ENCODE results near the gene FOXN3. TPM values are rescaled to one million over a fixed set of nuclear protein-coding genes. Genes with fewer than 3 reads are reported as not detected.
A peak's percentile ranks its signal among the peaks of the same experiment; 100 is the strongest.

The FOXN3 gene
- total RNA-seq, 1 donor from 2014 or later: 131 TPM

- intact Hi-C loops (cut with micrococcal nuclease): no loop called here
- no peak overlapping the region for H3K4me3 Mint-ChIP-seq (ENCODE audit: low read depth)
- H3K36me3 Mint-ChIP-seq (ENCODE audit: low read depth): peaks cover 50% of the 10 kb centered on the region
- peaks cover 33% of the 10 kb centered on the region for H3K4me1 Mint-ChIP-seq (ENCODE audit: low read depth)
- no peaks in the 10 kb centered on the region for H3K27me3 Mint-ChIP-seq (ENCODE audit: low read depth)
- no peak for DNase-seq (ENCODE audit: low spot score)
- no peak overlapping the region for H3K27ac Mint-ChIP-seq
- peaks cover 10% of the 10 kb centered on the region for H3K9me3 Mint-ChIP-seq
Observed at GRCh38 chr14:89320381-89321000, 96.5 kb downstream of the FOXN3 start.

- Mint-ChIP-seq H3K4me1 (ENCODE audit: low read depth) (peaks cover 35% of the 10 kb centered on the region), H3K9me3 (peaks cover 10% of the 10 kb centered on the region), H3K36me3 (ENCODE audit: low read depth) (peaks cover 56% of the 10 kb centered on the region), H3K4me3 (ENCODE audit: low read depth) (no peak overlapping the region), H3K27ac (no peak overlapping the region), H3K27me3 (ENCODE audit: low read depth) (no peaks in the 10 kb centered on the region)
- DNase-seq (ENCODE audit: low spot score): no peak
- intact Hi-C loops (cut with micrococcal nuclease): no loop called here
Observed at GRCh38 chr14:89319687-89320086, 97.3 kb downstream of the FOXN3 start.

- DNase-seq (ENCODE audit: low spot score): no peak
- Mint-ChIP-seq H3K4me1 (ENCODE audit: low read depth) (peaks cover 27% of the 10 kb centered on the region), H3K36me3 (ENCODE audit: low read depth) (peaks cover 58% of the 10 kb centered on the region), H3K4me3 (ENCODE audit: low read depth) (no peak overlapping the region), H3K27me3 (ENCODE audit: low read depth) (no peaks in the 10 kb centered on the region), H3K9me3 (peaks cover 10% of the 10 kb centered on the region), H3K27ac (no peak overlapping the region)
- intact Hi-C loops (cut with micrococcal nuclease): no loop called here
Observed at GRCh38 chr14:89317051-89317691, 99.9 kb downstream of the FOXN3 start.

- peaks cover 10% of the 10 kb centered on the region for H3K9me3 Mint-ChIP-seq
- intact Hi-C loops (cut with micrococcal nuclease): no loop called here
- H3K36me3 Mint-ChIP-seq (ENCODE audit: low read depth): peaks cover 57% of the 10 kb centered on the region
- H3K4me3 Mint-ChIP-seq (ENCODE audit: low read depth): no peak overlapping the region
- no peak overlapping the region for H3K27ac Mint-ChIP-seq
- no peak for DNase-seq (ENCODE audit: low spot score)
- H3K4me1 Mint-ChIP-seq (ENCODE audit: low read depth): peaks cover 27% of the 10 kb centered on the region
- no peaks in the 10 kb centered on the region for H3K27me3 Mint-ChIP-seq (ENCODE audit: low read depth)
Observed at GRCh38 chr14:89315493-89316470, 101.3 kb downstream of the FOXN3 start.

- Mint-ChIP-seq H3K27ac (no peak overlapping the region), H3K4me1 (ENCODE audit: low read depth) (peaks cover 27% of the 10 kb centered on the region), H3K27me3 (ENCODE audit: low read depth) (no peaks in the 10 kb centered on the region), H3K9me3 (peaks cover 6% of the 10 kb centered on the region), H3K4me3 (ENCODE audit: low read depth) (no peak overlapping the region), H3K36me3 (ENCODE audit: low read depth) (peaks cover 49% of the 10 kb centered on the region)
- no peak for DNase-seq (ENCODE audit: low spot score)
- intact Hi-C loops (cut with micrococcal nuclease): no loop called here
Observed at GRCh38 chr14:89314274-89314673, 102.8 kb downstream of the FOXN3 start.

- peaks cover 22% of the 10 kb centered on the region for H3K4me1 Mint-ChIP-seq (ENCODE audit: low read depth)
- H3K27ac Mint-ChIP-seq: no peak overlapping the region
- intact Hi-C loops (cut with micrococcal nuclease): no loop called here
- no peak overlapping the region for H3K4me3 Mint-ChIP-seq (ENCODE audit: low read depth)
- H3K36me3 Mint-ChIP-seq (ENCODE audit: low read depth): peaks cover 42% of the 10 kb centered on the region
- no peaks in the 10 kb centered on the region for H3K9me3 Mint-ChIP-seq
- no peak for DNase-seq (ENCODE audit: low spot score)
- no peaks in the 10 kb centered on the region for H3K27me3 Mint-ChIP-seq (ENCODE audit: low read depth)
Observed at GRCh38 chr14:89312932-89313331, 104.1 kb downstream of the FOXN3 start.

- Mint-ChIP-seq H3K36me3 (ENCODE audit: low read depth) (peaks cover 24% of the 10 kb centered on the region), H3K4me3 (ENCODE audit: low read depth) (no peak overlapping the region), H3K27me3 (ENCODE audit: low read depth) (no peaks in the 10 kb centered on the region), H3K4me1 (ENCODE audit: low read depth) (peaks cover 21% of the 10 kb centered on the region), H3K9me3 (no peaks in the 10 kb centered on the region), H3K27ac (no peak overlapping the region)
- intact Hi-C loops (cut with micrococcal nuclease): no loop called here
- DNase-seq (ENCODE audit: low spot score): no peak
Observed at GRCh38 chr14:89310211-89310610, 106.8 kb downstream of the FOXN3 start.

GRCh38 chr14:89309670-89310177 is 107.3 kb downstream of the FOXN3 start:
- Mint-ChIP-seq H3K27ac (no peak overlapping the region), H3K9me3 (no peaks in the 10 kb centered on the region), H3K4me3 (ENCODE audit: low read depth) (no peak overlapping the region), H3K27me3 (ENCODE audit: low read depth) (no peaks in the 10 kb centered on the region), H3K36me3 (ENCODE audit: low read depth) (peaks cover 23% of the 10 kb centered on the region), H3K4me1 (ENCODE audit: low read depth) (peaks cover 22% of the 10 kb centered on the region)
- DNase-seq (ENCODE audit: low spot score): no peak
- intact Hi-C loops (cut with micrococcal nuclease): loop anchor here (5.0 kb wide), 1 partner anchor 108 kb away; the partner anchor contains the start of gene FOXN3

- H3K27me3 Mint-ChIP-seq (ENCODE audit: low read depth): no peaks in the 10 kb centered on the region
- intact Hi-C loops (cut with micrococcal nuclease): loop anchor here (5.0 kb wide), 1 partner anchor 109 kb away; the partner anchor contains the start of gene FOXN3
Observed at GRCh38 chr14:89308232-89308959, 108.6 kb downstream of the FOXN3 start.

GRCh38 chr14:89307409-89307808 is 109.6 kb downstream of the FOXN3 start:
- Mint-ChIP-seq H3K27ac (no peak overlapping the region), H3K4me3 (ENCODE audit: low read depth) (no peak overlapping the region), H3K27me3 (ENCODE audit: low read depth) (no peaks in the 10 kb centered on the region), H3K4me1 (ENCODE audit: low read depth) (peaks cover 41% of the 10 kb centered on the region), H3K9me3 (no peaks in the 10 kb centered on the region), H3K36me3 (ENCODE audit: low read depth) (peaks cover 26% of the 10 kb centered on the region)
- intact Hi-C loops (cut with micrococcal nuclease): loop anchor here (5.0 kb wide), 1 partner anchor 110 kb away; the partner anchor contains the start of gene FOXN3
- DNase-seq (ENCODE audit: low spot score): no peak

More at GRCh38 chr14:89308232-89308959, 108.6 kb downstream of the FOXN3 start:
- peaks cover 31% of the 10 kb centered on the region for H3K4me1 Mint-ChIP-seq (ENCODE audit: low read depth)
- H3K4me3 Mint-ChIP-seq (ENCODE audit: low read depth): no peak overlapping the region
- no peaks in the 10 kb centered on the region for H3K9me3 Mint-ChIP-seq
- peaks cover 19% of the 10 kb centered on the region for H3K36me3 Mint-ChIP-seq (ENCODE audit: low read depth)
- no peak for DNase-seq (ENCODE audit: low spot score)
- peak overlapping the region; percentile 4 for H3K27ac Mint-ChIP-seq

- peak overlapping the region; percentile 49 for H3K4me3 Mint-ChIP-seq (ENCODE audit: low read depth)
- peaks cover 42% of the 10 kb centered on the region for H3K4me1 Mint-ChIP-seq (ENCODE audit: low read depth)
- H3K27me3 Mint-ChIP-seq (ENCODE audit: low read depth): no peaks in the 10 kb centered on the region
- no peaks in the 10 kb centered on the region for H3K9me3 Mint-ChIP-seq
- peak overlapping the region; percentile 95 for H3K27ac Mint-ChIP-seq
- DNase-seq (ENCODE audit: low spot score): no peak
- peaks cover 42% of the 10 kb centered on the region for H3K36me3 Mint-ChIP-seq (ENCODE audit: low read depth)
- intact Hi-C loops (cut with micrococcal nuclease): loop anchor here (2.0 to 5.0 kb wide), 2 partner anchors 28 to 112 kb away; partner anchors contain the start of gene FOXN3
Observed at GRCh38 chr14:89304972-89305703, 111.9 kb downstream of the FOXN3 start.

All from activated T-helper 2 cell treated with anti-CD3 and anti-CD28 coated beads, Interferon-gamma antibody, Interleukin-2, Interleukin-4, amounts not matched to agents 10 μg/mL and 5 μg/mL and 100 μg/mL, durations not matched to agents 14 hours and 24 hours and 36 hours (primary cell).